HAP-1 (cell line): ENCODE results near the gene RBFOX1.

Experiments
- DNase-seq, 2 experiments: peaks; one replicate each; pipeline ENCODE4 v3.0.0-alpha.2; 2016 to 2020; ENCODE audit warnings: low spot score in 2 of 2
- H3K27me3 ChIP-seq: fragments of 250-450 bp; sonication (Bioruptor Pico); 2 replicates; pipeline ENCODE4 v1.5.1; 2020; ENCODE audit warnings: low read depth, mild to moderate bottlenecking, moderate library complexity
- H3K36me3 ChIP-seq: fragments of 250-450 bp; sonication (Bioruptor Pico); replicated peaks from 2 replicates; pipeline ENCODE4 v1.5.1; 2020; ENCODE audit warnings: mild to moderate bottlenecking
- H3K4me1 ChIP-seq: fragments of 250-450 bp; sonication (Bioruptor Pico); 2 replicates; pipeline ENCODE4 v1.5.1; 2020; ENCODE audit warnings: mild to moderate bottlenecking
- H3K4me3 ChIP-seq: fragments of 250-450 bp; sonication (Bioruptor Pico); 2 replicates; pipeline ENCODE4 v1.5.1; 2020; ENCODE audit warnings: mild to moderate bottlenecking, moderate library complexity
- H3K9me3 ChIP-seq: fragments of 250-450 bp; sonication (Bioruptor Pico); 2 replicates; pipeline ENCODE4 v1.5.1; 2020; ENCODE audit warnings: mild to moderate bottlenecking, moderate library complexity
- in situ Hi-C: fragments of 300-500 bp; cut with MboI; formaldehyde crosslinking; loops from 3 replicates; pipeline ENCODE4 v1.14.3; 2020; ENCODE audit warnings: low sequenced_read_pairs, inconsistent platforms, mixed read lengths

Gene RBFOX1

GRCh38 chr16:7624871-7625766 is 292.5 kb downstream of the RBFOX1 start:
- Histone ChIP-seq H3K4me3 (no peak overlapping the region), H3K9me3 (no peaks in the 10 kb centered on the region), H3K4me1 (no peaks in the 10 kb centered on the region), H3K36me3 (no peaks in the 10 kb centered on the region), H3K27me3 (no peaks in the 10 kb centered on the region)
- in situ Hi-C loops = no loop called here
- DNase-seq = no peak

GRCh38 chr16:7628981-7629380 is 296.3 kb downstream of the RBFOX1 start:
- Histone ChIP-seq H3K9me3 (peaks cover 5% of the 10 kb centered on the region; the same call in 1 of the 2 replicates), H3K4me1 (no peaks in the 10 kb centered on the region), H3K27me3 (no peaks in the 10 kb centered on the region), H3K36me3 (no peaks in the 10 kb centered on the region), H3K4me3 (no peak overlapping the region)
- in situ Hi-C loops = no loop called here
- no peak for DNase-seq

GRCh38 chr16:7629571-7629970 is 296.9 kb downstream of the RBFOX1 start:
- peaks cover 5% of the 10 kb centered on the region; the same call in 1 of the 2 replicates for H3K9me3 ChIP-seq
- H3K4me1 ChIP-seq = no peaks in the 10 kb centered on the region
- no peak overlapping the region for H3K4me3 ChIP-seq
- in situ Hi-C loops = no loop called here
- H3K27me3 ChIP-seq = no peaks in the 10 kb centered on the region
- no peaks in the 10 kb centered on the region for H3K36me3 ChIP-seq
- DNase-seq = no peak

GRCh38 chr16:7637446-7637845 is 304.8 kb downstream of the RBFOX1 start:
- Histone ChIP-seq H3K36me3 (no peaks in the 10 kb centered on the region), H3K9me3 (peaks cover 3% of the 10 kb centered on the region; the same call in 1 of the 2 replicates), H3K4me3 (no peak overlapping the region), H3K27me3 (no peaks in the 10 kb centered on the region), H3K4me1 (no peaks in the 10 kb centered on the region)
- in situ Hi-C loops = no loop called here
- no peak for DNase-seq

GRCh38 chr16:7638306-7638705 is 305.7 kb downstream of the RBFOX1 start:
- no peaks in the 10 kb centered on the region for H3K27me3 ChIP-seq
- in situ Hi-C loops = no loop called here
- H3K36me3 ChIP-seq = no peaks in the 10 kb centered on the region
- H3K4me1 ChIP-seq = no peaks in the 10 kb centered on the region
- no peak for DNase-seq
- H3K9me3 ChIP-seq = no peaks in the 10 kb centered on the region
- H3K4me3 ChIP-seq = no peak overlapping the region

- Histone ChIP-seq H3K36me3 (no peaks in the 10 kb centered on the region), H3K27me3 (no peaks in the 10 kb centered on the region), H3K4me3 (no peak overlapping the region), H3K4me1 (no peaks in the 10 kb centered on the region), H3K9me3 (no peaks in the 10 kb centered on the region)
- in situ Hi-C loops = no loop called here
- no peak for DNase-seq
Observed at GRCh38 chr16:7640334-7640733, 307.7 kb downstream of the RBFOX1 start.

GRCh38 chr16:7644176-7644575 is 311.5 kb downstream of the RBFOX1 start:
- H3K4me3 ChIP-seq = no peak overlapping the region
- H3K27me3 ChIP-seq = no peaks in the 10 kb centered on the region
- no peaks in the 10 kb centered on the region for H3K4me1 ChIP-seq
- no peak for DNase-seq
- no peaks in the 10 kb centered on the region for H3K9me3 ChIP-seq
- H3K36me3 ChIP-seq = no peaks in the 10 kb centered on the region
- in situ Hi-C loops = no loop called here

GRCh38 chr16:7644811-7645210 is 312.2 kb downstream of the RBFOX1 start:
- DNase-seq = no peak
- H3K9me3 ChIP-seq = no peaks in the 10 kb centered on the region
- H3K4me1 ChIP-seq = no peaks in the 10 kb centered on the region
- no peaks in the 10 kb centered on the region for H3K27me3 ChIP-seq
- no peak overlapping the region for H3K4me3 ChIP-seq
- H3K36me3 ChIP-seq = no peaks in the 10 kb centered on the region
- in situ Hi-C loops = no loop called here

- Histone ChIP-seq H3K4me3 (no peak overlapping the region), H3K27me3 (no peaks in the 10 kb centered on the region), H3K9me3 (no peaks in the 10 kb centered on the region), H3K4me1 (no peaks in the 10 kb centered on the region), H3K36me3 (no peaks in the 10 kb centered on the region)
- no peak for DNase-seq
- in situ Hi-C loops = no loop called here
Observed at GRCh38 chr16:7646821-7647500, 314.3 kb downstream of the RBFOX1 start.

- in situ Hi-C loops = no loop called here
- Histone ChIP-seq H3K9me3 (no peaks in the 10 kb centered on the region), H3K36me3 (no peaks in the 10 kb centered on the region), H3K27me3 (no peaks in the 10 kb centered on the region), H3K4me3 (no peak overlapping the region), H3K4me1 (no peaks in the 10 kb centered on the region)
- DNase-seq = no peak
Observed at GRCh38 chr16:7650431-7650830, 317.8 kb downstream of the RBFOX1 start.

GRCh38 chr16:7651803-7652570 is 319.3 kb downstream of the RBFOX1 start:
- H3K27me3 ChIP-seq = no peaks in the 10 kb centered on the region
- in situ Hi-C loops = no loop called here
- H3K36me3 ChIP-seq = no peaks in the 10 kb centered on the region
- H3K4me1 ChIP-seq = no peaks in the 10 kb centered on the region
- H3K9me3 ChIP-seq = no peaks in the 10 kb centered on the region
- H3K4me3 ChIP-seq = no peak overlapping the region
- DNase-seq = no peak

GRCh38 chr16:7653746-7654461 is 321.3 kb downstream of the RBFOX1 start:
- Histone ChIP-seq H3K27me3 (no peaks in the 10 kb centered on the region), H3K9me3 (no peaks in the 10 kb centered on the region), H3K4me1 (no peaks in the 10 kb centered on the region), H3K4me3 (no peak overlapping the region), H3K36me3 (no peaks in the 10 kb centered on the region)
- DNase-seq = no peak
- in situ Hi-C loops = no loop called here

GRCh38 chr16:7675628-7676027 is 343.0 kb downstream of the RBFOX1 start:
- in situ Hi-C loops = no loop called here
- DNase-seq = no peak
- Histone ChIP-seq H3K4me1 (no peaks in the 10 kb centered on the region), H3K36me3 (no peaks in the 10 kb centered on the region), H3K4me3 (no peak overlapping the region), H3K9me3 (no peaks in the 10 kb centered on the region), H3K27me3 (no peaks in the 10 kb centered on the region)
